Inflammatory macrophage (primary cell): Measurements from ENCODE around the gene S100A7A.
"Not testable (repeated sequence)": the region's sequence is repeated elsewhere in the genome, so short reads cannot be mapped to it uniquely, and the experiment has no call there.

Experiments
- DNase-seq, 2 donors: peaks; one replicate each; pipeline ENCODE4 v3.0.0-alpha.2; 2020 to 2022

Gene S100A7A

DNA sequence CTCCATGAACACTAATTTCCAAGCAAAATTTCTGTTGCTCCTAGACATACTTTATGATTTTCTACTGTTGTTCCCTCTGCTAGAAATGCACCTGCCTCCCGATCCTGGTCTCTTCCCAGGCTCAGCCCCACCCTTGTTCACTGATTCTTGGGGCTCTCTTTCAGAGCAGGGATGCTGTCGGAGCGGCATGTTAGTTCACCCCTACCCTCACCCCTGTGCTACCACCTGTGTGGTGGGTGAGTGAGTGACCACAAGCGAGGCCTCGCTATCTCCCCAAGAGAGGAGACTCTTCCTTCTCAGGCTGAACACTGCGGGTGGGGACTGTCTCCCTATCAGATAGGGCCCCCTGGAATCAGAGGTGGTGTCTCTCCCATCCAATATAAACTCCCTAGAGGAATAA lies 20.5 kb upstream of the S100A7A start:
- DNase-seq: no peak

DNA sequence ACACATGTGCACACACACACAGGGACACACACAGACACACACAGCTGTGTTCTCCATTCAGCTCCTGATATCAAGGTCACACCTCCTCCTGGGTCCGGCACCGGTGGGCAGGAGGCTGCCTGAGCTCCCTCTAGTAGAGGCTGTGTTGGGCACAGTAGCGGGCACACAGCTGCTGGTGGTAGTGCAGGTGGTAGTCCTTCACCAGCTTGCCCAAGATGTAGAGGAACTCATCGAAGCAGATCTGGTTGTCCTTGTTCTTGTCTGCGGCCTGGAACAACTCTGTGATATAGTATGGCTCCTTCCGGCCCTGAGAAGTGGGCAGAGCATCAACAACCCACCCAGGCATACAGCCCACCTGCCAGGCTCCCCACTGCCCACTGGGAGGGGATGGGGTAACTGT lies 19.9 kb upstream of the S100A7A start:
- DNase-seq: no peak

DNA sequence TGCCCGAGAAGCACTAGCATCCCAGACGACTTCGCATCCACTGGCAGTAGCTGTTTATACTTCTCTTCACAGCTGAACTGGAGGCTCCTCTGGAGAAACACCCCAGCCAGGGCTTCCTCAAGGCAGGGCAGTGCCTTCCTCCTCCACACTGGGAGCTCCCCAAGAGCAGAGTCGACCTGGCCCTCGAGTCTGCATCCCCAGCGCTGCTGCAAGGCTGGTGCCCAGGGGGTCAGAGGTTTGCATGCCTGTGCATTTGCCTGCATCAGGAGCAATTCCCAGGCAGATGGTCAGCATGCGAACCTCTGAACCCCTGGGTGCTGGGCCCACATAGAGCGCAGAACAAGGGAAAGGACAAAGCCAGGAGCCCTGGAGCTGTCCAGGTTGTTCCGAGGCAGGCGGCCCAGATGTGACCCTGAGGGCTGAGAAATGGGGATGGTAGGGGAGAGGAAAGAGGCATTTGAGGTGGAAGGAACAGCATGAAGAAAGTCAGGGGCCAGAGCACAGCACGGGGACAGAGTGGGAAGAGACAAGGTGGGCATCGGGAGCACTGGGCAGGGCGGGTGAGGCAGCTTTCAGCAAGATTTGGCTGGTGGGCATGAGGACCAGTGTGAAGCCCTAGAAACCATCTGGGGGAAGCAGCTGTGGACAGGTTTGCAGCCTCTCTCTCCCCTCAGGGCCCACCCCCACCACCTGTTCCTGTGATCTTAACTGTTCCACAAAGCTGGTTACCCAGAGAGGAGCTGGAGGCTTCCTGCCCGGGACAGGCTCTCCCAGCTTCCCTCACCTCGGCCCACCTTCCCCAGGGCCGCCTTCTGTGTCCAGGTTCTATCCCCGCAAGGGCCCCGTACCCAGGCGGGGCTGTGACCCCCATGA lies 19.0 kb upstream of the S100A7A start:
- peak in 1 of 2 donors; percentile 14 for DNase-seq

DNA sequence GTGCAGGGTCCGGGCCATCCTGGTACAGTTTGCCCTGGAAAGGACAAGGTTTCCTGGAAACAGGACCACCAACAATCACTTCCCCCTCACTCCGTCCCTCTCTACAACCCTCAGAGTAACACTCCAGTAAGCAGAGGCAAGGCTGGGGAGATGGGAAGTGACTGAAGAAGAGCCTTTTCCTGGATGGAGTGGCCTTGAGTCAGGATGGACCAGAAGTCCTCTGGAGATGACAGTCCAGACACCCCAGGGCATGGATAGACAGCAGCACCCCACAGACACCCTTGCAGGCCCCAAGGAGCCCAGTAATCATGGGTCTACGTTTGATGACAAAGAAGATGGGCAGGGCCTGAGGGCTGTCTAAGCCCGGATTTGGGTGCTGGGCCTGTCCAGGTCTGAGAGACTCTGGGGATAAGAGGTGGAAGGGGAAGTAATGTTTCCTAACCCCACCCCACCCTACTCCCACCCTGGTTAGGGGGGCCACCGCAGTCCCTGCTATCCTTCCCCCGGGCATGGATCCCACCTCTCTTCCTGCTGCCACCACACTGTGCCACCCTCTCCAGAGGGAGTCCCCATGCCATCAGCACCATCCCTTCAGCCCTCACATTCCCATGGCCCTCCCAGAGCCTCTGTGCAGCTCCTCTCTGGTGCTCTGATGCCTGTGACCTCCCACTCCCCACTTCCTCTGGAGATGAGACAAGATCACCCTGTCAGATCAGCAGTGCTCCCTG lies 18.2 kb upstream of the S100A7A start:
- no peak for DNase-seq

DNA sequence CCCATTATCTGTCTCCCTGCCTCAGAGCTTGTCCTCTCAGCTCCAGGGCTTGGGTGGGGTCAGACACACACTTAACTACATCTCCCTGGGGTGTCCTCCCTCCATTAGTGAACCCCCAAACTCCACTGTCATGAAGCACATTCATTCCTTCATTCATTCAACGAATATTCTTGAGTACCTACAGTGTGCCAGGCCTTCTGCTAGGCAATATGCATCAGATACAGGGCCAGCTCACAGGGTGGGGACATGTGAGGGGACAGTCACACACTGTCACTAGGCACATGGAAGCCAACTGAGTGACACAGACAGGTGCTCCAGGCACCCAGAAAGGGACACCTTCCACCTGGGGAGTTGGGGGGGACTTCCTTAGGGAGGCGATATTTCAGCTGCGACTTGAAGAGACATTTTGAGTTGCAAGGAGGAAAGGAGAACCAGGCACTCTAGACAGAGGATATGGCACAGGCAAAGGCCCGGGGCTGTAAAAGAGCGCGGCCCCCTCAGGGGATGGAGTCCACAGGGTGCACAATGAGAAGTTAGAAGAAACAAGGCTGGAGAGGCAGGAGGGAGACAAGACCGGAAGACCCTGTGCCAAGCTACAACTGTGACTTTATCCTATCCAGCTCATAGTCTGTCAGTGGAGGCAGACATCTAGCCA lies 16.8 kb upstream of the S100A7A start:
- DNase-seq: no peak

DNA sequence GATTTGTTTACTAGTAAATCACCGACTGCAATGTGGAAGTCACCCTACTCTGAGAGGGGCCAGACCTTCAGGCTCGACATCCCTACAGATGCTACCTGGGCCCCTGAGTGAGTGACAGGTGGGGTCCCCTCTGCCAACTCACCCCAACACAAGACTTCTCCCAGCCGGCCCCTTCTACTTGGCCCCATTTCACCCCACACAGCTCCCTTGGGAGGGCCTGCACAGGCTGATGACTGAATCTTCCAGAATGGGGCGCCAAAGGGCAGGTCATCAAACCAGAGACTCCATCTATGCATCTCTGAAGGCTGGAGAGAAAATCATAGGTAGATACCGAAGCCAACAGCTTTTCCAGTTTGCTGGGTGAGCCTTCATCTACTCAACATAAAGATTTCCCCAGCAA lies 16.1 kb upstream of the S100A7A start:
- no peak for DNase-seq

DNA sequence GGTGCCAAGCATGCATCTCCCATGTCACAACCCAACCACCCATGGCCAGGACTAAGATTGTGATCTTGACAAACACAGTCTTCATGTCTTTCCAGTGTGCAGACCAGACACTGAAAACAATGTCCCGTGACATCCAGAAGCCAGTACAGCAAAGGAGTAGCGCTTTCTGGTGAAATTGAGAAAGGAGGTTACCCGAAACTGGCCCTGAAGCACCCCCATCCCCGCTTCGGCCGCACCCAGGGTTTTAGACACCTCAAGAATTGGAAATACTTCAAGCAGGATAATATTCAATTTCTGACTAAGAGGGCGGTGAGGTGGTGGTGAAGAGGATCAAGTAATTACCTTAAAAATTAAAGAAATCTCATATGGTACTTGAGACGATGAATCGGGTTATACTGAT lies 14.9 kb upstream of the S100A7A start:
- DNase-seq: no peak

DNA sequence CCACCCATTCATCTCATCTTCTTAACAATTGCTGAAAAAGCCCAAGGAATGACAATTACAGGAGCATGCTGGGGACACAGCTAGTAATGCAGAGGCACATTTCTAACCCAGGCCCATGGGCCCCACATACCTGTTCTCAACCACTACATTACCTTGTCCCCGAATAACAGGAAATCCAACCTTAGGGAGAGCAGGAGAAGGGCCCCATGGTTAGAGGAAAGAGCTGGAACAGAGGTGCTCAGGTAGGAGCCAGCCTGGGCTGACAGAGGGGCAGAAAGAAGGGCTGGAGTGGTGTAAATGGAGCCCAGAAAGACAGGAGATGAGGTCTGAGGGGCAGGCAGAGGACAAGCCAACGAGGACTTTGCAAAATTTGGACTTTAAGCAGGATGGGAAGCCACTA lies 14.1 kb upstream of the S100A7A start:
- no peak for DNase-seq

DNA sequence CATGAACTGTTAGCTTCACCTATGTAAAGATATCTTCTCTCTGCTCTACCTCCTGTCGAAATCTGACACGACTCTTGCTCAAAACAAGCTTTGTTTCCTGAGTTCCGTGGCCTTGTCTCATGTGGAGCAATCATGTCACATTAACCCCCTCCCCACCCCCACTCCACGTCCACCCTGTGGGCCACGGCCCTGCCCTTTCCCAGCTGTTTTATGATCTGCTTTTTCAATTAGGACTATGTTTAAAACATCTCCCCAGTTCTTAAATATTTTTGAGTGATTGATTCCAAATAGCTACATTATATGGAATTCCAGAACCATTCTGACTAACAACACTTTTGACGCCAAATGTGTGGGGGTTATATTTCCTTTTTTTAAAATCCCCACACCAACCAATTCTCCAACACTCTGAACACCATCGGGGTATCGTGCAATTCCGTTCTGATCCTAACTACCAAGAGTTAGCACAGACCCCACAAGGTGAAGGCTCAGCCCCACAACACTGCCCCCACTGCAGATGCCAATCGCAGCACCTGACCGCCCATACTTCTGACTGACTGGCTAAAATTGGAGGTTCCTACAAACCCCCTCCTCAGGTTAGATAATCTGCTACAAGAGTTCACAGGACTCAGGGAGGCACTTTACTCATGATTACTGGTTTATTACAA lies 12.8 kb upstream of the S100A7A start:
- DNase-seq: no peak

DNA sequence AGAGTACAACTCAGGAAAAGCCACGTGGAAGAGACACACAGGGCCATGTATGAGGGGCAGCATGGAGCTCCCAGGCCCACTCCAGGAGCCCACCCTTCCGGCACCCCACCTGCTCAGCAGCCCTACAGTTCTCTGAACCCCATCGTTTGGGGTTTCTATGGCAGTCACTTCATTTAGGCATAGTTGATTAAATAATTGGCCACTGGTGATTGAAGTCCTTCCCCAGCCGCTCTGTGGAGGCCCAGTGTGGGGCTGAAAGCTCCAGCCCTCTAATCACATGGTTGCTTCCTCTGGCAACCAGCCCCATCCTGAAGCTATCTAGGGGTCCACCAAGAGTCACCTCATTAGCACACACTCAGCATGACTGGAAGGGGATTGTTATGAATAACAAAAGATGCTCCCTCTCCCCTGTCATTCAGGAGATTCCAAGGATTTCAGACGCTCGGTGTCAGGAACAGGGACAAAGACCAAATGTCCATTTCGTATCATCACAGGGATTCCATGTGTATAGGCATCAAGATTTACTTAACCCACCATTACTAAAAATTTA lies 12.2 kb upstream of the S100A7A start:
- DNase-seq: no peak

DNA sequence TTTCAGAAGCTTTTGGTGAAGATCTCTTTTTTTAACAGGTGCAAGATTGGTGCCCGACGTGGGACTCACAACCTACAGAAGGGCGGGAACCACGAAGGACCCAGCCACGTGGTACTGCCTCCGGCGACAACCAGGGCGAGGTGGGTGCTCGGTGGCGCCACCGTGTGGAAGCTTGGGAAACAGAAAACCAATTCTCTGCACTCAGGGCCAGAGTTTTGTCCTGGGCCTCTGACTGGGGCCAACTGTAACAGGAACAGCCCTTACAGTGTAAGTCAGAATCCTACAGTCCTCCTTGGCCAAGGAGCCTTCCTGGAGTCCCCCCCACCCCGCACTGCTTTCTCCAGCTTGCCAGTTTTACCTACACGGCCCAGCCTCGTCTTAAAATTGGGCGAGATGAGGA lies 11.6 kb upstream of the S100A7A start:
- peak; percentile 66 to 73 for DNase-seq

DNA sequence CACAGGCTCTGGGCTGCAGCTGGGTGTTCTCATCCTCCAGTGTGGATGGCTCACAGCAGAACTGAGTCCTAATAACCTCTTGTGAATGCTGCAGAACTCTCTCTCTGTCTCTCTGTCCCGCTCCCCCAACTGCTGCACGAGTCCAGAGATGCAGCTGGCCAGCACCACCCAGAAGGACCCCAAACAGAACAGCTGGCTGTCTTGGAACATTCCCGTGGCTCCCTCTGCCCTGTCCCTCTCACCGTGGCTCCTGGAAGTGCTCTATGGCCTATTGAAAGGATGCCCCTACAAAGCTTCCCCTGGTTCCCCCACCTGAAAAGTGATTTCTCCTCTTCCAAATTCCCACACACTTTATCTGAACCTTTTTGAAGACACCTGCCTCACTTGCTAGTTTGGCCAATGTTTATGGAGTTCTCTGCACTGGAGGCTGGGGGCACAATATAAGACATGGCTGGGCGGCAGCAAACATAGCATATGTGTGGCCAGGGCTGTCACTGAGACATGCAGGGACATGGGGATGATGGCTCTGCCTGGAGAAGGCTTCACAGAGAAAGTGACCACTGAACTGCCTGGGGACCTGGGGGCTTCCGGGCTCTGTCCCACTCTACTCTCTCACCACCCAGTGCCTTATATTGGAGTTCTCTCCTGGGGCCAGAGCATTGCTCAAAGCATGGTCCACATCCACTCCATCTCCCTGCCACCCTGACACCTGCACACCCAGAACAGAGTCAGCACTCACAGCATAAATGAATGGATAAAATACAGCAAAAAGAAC lies 10.3 kb upstream of the S100A7A start:
- not testable (repeated sequence) for DNase-seq

DNA sequence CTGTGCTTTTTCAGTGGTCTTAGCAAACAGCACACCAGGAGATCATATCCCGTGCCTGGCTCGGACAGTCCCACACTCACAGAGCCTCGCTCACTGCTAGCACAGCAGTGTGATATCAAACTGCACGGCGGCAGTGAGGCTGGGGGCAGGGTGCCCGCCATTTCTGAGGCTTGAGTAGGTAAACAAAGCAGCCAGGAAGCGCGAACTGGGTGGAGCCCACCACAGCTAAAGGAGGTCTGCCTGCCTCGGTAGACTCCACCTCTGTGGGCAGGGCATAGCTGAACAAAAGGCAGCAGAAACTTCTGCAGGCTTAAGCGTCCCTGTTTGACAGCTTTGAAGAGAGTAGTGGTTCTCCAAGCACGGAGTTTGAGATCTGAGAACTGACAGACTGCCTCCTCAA lies 9.0 kb upstream of the S100A7A start:
- DNase-seq: not testable (repeated sequence)

DNA sequence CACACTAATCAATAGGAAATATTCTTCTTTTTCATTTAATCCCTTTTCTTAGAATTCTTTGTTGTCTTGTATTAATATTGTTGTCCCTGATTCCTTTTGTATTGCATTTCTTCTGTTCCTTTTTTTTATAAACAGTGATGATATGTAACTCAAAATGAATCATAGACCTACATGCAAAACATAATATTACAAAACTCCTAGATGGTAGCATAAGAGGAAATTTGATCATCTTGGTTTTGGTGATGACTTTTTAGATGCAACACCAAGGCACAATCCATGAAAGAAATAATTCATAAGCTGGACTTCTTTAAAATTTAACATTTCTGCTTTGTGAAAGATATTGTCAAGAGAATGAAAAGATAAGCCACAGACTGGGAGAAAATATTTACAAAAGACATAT lies 2.4 kb upstream of the S100A7A start:
- peak; percentile 26 to 67 for DNase-seq

DNA sequence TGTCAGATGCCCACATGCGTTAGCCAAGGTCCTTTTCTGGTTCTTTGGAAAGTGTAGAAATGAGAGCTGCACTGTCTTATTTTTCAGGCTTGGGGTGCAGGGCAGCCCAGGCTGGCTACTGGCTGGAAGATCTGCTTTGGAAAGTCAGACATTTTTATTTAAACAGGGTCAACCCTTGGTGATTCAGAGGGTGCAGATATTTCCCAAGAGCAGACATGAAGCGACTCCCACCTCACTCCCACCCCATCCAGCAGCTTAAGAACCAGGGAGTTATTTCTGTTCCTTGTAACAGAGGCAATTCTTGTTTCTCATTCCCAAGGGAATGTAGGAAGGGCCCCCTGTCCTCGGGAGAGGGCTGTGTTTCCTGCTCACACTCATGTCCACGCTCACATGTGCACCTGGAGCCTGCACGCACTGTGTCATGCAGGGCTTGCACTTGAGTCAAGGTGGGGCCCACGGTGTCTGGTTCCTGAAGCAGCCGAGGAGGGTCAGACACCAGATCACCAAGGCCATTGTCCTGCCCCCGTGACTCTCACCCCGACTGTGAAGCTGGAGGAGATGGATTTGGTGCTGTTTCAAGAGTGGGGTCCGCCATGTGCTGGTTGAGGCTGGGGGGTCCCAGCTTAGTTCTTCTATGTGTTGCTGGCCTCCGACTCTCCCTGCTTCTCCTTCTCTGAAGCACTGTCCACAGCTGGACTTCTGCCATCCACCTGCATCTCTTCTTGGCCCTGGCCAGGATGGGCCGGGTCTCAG lies 992 bp downstream of the S100A7A start:
- DNase-seq: peak in 1 of 2 donors; percentile 11

DNA sequence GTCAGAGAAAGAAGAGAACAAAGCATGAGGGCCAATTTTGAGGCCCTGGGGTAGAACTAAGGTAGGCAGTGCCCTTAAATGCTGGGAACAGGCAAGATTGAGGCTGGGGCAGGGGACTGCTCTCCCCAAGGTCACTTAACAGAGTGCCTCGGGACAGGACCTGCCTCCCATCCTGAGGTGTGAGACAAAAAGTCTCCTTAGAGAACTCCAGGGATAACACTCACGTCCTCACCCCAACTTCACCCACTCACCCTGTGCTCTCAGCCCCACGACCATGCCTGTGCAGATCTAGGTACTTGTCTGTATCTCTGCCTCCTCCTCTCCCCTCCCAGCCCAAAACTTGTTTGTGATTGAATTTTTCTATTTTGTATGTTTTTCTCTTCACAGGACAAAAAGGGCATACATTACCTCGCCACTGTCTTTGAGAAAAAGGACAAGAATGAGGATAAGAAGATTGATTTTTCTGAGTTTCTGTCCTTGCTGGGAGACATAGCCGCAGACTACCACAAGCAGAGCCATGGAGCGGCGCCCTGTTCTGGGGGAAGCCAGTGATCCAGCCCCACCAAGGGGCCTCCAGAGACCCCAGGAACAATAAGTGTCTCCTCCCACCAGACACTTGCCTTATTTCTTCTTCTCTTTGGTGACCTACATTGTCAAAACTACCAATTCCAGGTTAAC lies 2.6 kb downstream of the S100A7A start:
- DNase-seq: not testable (repeated sequence)

DNA sequence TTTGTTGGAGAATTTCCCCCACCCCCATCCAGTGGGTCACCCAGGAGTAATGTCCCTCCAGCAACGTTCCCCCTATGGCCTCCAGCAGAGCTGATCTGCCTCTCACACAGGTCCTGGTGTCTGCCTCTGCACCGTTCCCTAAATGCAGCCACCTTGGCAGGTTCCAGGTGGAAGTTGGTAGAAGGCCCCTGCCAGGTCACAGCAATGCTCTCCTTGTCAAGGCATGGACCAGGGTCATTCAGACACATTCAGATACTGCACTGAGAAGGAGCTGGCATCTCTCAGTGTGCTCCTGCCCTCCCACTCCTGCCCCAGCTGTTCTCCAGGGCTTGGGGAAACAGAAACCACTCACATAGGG lies 3.1 kb downstream of the S100A7A start:
- DNase-seq: not testable (repeated sequence)

DNA sequence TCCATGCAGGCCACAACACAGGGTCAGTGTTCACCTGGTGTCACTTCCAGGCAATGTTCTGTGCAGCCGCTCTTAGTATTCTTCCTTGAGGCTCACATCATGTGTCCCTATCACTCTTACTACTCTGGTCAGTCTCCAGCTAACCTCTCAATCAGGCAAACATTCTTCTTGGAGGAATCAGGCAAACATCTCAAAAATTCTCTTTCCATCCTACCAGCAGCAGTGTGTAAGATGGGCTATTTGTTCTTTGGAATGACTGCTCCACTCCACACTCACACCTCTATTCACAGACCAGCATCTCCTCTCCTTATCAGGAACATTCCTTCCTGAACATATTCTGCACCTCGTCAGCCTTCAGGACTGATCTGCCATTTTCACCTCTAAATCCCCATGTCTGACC lies 4.0 kb downstream of the S100A7A start:
- DNase-seq: no peak

DNA sequence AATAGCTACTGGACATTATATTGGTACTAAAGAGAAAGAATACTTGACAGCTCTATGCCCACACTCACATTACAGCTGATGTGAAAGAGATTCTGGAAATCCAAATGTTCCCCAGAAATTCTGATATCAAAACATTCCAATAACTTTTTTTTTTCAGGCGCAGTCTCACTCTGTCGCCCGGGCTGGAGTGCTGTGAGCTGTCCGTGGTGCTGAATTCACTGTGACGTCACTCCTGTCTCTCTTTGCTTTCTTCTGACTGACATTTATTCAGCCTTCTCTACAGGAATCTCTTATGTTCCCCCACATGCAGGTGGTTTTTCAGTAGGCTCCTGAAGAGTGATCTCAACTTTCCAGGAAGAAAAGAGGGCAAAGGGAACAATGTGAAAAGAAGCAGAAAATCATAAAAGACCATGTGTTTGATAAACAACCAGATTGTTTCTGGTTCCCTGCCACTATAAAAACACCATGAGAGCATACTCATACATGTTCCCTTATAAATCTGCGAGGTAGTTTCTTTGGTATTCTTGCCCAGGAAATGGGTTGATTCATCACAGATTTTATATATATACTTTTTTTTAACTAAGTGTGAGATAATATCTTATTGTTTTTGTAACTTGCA lies 6.2 kb downstream of the S100A7A start:
- peak; percentile 50 to 66 for DNase-seq

DNA sequence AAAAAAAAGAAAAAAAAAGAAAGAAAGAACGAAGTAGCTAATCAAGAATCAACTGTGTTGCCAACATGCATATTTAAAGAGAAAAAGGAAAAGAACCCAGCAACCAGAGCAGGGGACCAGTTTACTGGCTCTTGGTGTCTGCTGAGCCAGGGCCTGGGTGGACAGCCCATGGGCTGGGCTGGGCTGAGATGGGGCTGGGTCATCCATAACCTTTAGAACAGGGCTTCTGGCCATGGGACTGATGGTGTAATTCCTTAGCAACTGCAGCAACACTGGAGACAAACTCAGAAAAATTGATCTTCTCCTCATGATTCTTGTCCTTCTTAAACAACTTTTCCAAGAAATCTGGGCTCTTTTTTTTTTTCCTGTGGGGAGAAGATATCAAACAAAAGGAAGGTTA lies 10.5 kb downstream of the S100A7A start:
- no peak for DNase-seq
